ENCODE results near the gene ANO1. TPM values are rescaled to one million over a fixed set of nuclear protein-coding genes. Genes with fewer than 3 reads are reported as not detected.

Gene ANO1
- total and polyA plus RNA-seq, 11 donors: 4.2 to 17.8 (median 9.4) TPM

DNA sequence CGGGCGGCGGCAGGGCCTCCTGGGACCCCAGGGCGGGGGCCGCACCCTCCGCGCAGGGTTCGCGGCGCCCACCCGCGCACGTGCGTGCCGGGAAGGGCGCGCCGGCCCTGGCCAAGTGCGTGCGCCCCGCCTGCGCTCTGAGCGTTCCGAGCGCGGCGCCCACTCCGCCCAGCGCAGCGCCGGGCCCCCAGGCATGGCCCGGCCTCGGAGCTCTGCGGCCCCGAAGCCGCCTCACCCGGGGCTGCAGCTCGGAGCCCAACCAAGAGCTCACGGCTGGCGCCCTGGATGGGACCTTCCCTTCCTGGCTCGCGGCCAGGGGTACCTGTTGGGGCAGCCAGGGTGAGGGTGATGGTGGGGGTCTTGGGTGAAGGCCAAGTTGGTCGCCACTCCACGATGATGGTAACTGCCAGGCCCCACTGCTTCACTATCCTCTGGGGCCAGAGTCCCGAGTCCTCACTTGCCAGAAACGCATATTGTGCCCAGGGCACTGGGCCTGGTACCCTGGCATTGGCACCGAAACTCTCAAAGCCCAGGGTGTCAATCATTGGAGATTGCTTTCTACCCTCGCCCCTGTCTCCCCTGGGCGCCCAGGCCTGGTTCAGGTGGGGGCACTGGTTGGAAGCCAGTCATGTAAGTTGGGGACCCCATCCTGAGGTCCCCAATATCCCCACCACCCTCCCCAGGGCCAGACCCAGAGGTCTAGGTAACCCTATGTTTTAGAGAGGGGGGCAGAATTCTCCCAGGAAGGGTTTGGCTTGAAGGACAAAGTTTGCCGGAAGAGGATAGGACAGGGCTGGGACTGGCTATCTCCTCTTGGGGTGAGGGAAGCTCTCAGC lies 882 bp downstream of the ANO1 start:
- Histone ChIP-seq H3K4me1 (peaks cover 0 to 26% (median 5%) of the 10 kb centered on the region in 12 donors), H3K9me3 (no peaks in the 10 kb centered on the region), H3K4me3 (peak overlapping the region; percentile 20 to 67 (median 50)), H3K36me3 (peaks cover 0 to 3% (median 0%) of the 10 kb centered on the region in 9 donors), H3K27ac (peak overlapping the region in 11 of 12 donors; percentile 47 to 87 (median 68)), H3K27me3 (peaks cover 0 to 30% (median 5%) of the 10 kb centered on the region in 9 donors)
- DNase-seq: no peak
- intact Hi-C loops (cut with DNase I): loop anchor here in 9 of 10 donors (5.0 to 10.0 kb wide), 9 partner anchors 56 to 164 kb away; no protein-coding TSS in a partner anchor
- TF ChIP-seq, protein P1, sequence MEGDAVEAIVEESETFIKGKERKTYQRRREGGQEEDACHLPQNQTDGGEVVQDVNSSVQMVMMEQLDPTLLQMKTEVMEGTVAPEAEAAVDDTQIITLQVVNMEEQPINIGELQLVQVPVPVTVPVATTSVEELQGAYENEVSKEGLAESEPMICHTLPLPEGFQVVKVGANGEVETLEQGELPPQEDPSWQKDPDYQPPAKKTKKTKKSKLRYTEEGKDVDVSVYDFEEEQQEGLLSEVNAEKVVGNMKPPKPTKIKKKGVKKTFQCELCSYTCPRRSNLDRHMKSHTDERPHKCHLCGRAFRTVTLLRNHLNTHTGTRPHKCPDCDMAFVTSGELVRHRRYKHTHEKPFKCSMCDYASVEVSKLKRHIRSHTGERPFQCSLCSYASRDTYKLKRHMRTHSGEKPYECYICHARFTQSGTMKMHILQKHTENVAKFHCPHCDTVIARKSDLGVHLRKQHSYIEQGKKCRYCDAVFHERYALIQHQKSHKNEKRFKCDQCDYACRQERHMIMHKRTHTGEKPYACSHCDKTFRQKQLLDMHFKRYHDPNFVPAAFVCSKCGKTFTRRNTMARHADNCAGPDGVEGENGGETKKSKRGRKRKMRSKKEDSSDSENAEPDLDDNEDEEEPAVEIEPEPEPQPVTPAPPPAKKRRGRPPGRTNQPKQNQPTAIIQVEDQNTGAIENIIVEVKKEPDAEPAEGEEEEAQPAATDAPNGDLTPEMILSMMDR (IDR thresholded peaks at IDR 0.05): no peak
- TF ChIP-seq POLR2A (IDR thresholded peaks at IDR 0.05): no peak
- peak in 1 of 4 donors; percentile 7 for ATAC-seq
- WGBS, 4 donors: 13 to 78% (median 13%) methylated on average over 4 to 50 of the region's 50 CpGs

DNA sequence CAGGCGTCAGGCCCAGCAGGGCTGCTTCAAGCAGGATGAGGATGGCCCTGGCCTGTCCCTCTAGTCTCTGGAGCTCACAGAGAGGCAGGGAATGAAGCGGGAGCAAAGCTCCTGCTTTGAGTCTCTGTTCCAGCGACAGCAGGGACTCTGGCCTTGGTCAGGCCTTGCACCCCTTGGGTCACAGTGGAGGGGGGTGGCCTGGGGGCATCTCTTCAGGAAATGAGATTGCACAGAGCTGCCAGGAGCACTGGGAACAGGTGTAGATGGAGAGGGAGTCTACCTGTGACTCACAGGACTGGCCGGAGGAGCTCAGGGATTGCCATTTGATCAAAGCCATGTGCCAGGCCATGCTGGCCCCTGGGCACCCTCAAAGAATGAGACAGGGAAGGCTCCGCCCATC lies 1.6 kb downstream of the ANO1 start:
- ATAC-seq (no peak), DNase-seq (no peak)
- Histone ChIP-seq H3K27me3 (peaks cover 0 to 23% (median 5%) of the 10 kb centered on the region in 9 donors), H3K4me3 (peak overlapping the region in 11 of 12 donors; percentile 20 to 67 (median 52)), H3K9me3 (no peaks in the 10 kb centered on the region), H3K4me1 (peaks cover 0 to 28% (median 4%) of the 10 kb centered on the region in 12 donors), H3K36me3 (peaks cover 0 to 3% (median 0%) of the 10 kb centered on the region in 9 donors), H3K27ac (peak overlapping the region in 10 of 12 donors; percentile 47 to 87 (median 71))
- 78 to 83% (median 80%) methylated on average over 5 of the region's 5 CpGs for WGBS, 4 donors
- TF ChIP-seq POLR2A (IDR thresholded peaks at IDR 0.05): no peak
- TF ChIP-seq, protein P1 (IDR thresholded peaks at IDR 0.05): no peak
- intact Hi-C loops (cut with DNase I): loop anchor here (5.0 to 10.0 kb wide), 11 partner anchors 55 to 165 kb away; no protein-coding TSS in a partner anchor

DNA sequence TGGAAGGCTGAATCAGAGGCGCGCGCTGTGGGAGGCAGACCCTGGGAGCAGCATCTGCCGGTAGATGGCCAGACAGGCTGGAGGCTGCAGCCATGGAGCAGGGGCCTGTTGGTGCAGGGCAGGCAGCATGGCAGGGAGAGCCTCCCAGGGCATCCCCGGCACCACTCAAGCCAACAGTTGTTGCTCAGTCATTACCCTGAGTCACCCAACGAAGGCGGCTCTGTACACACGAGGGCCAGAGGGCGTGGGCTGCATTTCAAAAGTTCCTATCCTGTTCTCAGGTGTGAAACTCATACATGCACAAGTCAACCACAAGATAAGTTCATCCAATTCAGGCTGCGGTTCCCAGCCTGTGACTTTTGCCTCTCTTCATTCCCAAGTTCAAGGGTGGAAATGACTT lies 2.6 kb downstream of the ANO1 start:
- DNase-seq: peak in 1 of 5 donors; percentile 45
- no peak for ATAC-seq
- intact Hi-C loops (cut with DNase I): loop anchor here in 3 of 10 donors (5.0 to 10.0 kb wide), 3 partner anchors 114 to 163 kb away; no protein-coding TSS in a partner anchor
- Histone ChIP-seq H3K27ac (peak overlapping the region in 2 of 12 donors; percentile 65 to 87), H3K9me3 (no peaks in the 10 kb centered on the region), H3K27me3 (peaks cover 0 to 23% (median 5%) of the 10 kb centered on the region in 9 donors), H3K4me1 (peaks cover 0 to 35% (median 4%) of the 10 kb centered on the region in 12 donors), H3K4me3 (peak overlapping the region in 4 of 12 donors; percentile 13 to 67 (median 61)), H3K36me3 (peaks cover 0 to 3% (median 0%) of the 10 kb centered on the region in 9 donors)
- TF ChIP-seq POLR2A (IDR thresholded peaks at IDR 0.05): no peak
- TF ChIP-seq, protein P1 (IDR thresholded peaks at IDR 0.05): no peak
- 83 to 90% (median 84%) methylated on average over 10 of the region's 10 CpGs for WGBS, 4 donors

DNA sequence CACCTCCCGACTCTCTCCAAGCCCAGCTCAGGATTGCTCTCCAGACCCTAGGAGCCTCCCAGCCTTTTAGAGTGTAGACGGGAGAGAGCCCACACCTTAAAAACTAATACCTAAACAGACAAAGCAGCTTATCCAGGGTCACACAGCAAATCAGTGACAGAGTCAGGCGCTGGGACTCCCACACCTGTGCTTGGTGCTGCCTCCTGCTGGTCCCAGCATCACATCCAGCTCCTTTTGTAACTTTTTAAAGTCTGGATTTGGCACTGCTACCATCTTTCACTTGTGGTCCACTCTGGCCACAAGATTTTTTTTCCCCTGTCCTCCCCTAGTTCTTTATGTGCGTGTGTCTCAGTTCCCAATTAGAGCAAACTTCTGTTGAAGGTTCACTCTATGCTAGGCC lies 4.7 kb downstream of the ANO1 start:
- no peak overlapping the region for H3K4me3 ChIP-seq
- intact Hi-C loops (cut with DNase I): loop anchor here in 3 of 10 donors (5.0 to 10.0 kb wide), 3 partner anchors 112 to 166 kb away; no protein-coding TSS in a partner anchor
- ATAC-seq (no peak), DNase-seq (peak in 1 of 5 donors; percentile 10)
- WGBS, 4 donors: 85 to 90% (median 88%) methylated on average over 4 of the region's 4 CpGs
- peak overlapping the region in 1 of 12 donors; percentile 34 for H3K27ac ChIP-seq
- H3K27me3 ChIP-seq: peaks cover 0 to 19% (median 4%) of the 10 kb centered on the region in 9 donors
- no peak for TF ChIP-seq POLR2A (IDR thresholded peaks at IDR 0.05)
- TF ChIP-seq, protein P1 (IDR thresholded peaks at IDR 0.05): peak in 4 of 12 donors; percentile 11 to 30 (median 18)
- no peaks in the 10 kb centered on the region for H3K9me3 ChIP-seq
- peaks cover 0 to 24% (median 2%) of the 10 kb centered on the region in 12 donors for H3K4me1 ChIP-seq
- peaks cover 0 to 3% (median 0%) of the 10 kb centered on the region in 9 donors for H3K36me3 ChIP-seq
